ENCODE measurements around the gene SORBS2.

- TF ChIP-seq CTCF (IDR thresholded peaks at IDR 0.05) (no peak), POLR2AphosphoS5 (IDR thresholded peaks at IDR 0.05; ENCODE audit: low read depth, low read length) (no peak), SIN3A (IDR thresholded peaks at IDR 0.05; ENCODE audit: borderline replicate concordance, insufficient read depth, low read depth, low read length) (no peak), TCF7L2 (IDR thresholded peaks at IDR 0.05; ENCODE audit: low read depth, low read length) (no peak)
- TF ChIP-seq, protein P1, sequence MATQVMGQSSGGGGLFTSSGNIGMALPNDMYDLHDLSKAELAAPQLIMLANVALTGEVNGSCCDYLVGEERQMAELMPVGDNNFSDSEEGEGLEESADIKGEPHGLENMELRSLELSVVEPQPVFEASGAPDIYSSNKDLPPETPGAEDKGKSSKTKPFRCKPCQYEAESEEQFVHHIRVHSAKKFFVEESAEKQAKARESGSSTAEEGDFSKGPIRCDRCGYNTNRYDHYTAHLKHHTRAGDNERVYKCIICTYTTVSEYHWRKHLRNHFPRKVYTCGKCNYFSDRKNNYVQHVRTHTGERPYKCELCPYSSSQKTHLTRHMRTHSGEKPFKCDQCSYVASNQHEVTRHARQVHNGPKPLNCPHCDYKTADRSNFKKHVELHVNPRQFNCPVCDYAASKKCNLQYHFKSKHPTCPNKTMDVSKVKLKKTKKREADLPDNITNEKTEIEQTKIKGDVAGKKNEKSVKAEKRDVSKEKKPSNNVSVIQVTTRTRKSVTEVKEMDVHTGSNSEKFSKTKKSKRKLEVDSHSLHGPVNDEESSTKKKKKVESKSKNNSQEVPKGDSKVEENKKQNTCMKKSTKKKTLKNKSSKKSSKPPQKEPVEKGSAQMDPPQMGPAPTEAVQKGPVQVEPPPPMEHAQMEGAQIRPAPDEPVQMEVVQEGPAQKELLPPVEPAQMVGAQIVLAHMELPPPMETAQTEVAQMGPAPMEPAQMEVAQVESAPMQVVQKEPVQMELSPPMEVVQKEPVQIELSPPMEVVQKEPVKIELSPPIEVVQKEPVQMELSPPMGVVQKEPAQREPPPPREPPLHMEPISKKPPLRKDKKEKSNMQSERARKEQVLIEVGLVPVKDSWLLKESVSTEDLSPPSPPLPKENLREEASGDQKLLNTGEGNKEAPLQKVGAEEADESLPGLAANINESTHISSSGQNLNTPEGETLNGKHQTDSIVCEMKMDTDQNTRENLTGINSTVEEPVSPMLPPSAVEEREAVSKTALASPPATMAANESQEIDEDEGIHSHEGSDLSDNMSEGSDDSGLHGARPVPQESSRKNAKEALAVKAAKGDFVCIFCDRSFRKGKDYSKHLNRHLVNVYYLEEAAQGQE (IDR thresholded peaks at IDR 0.05; ENCODE audit: insufficient read depth in 1 of 2, low read depth in 2 of 2, low read length in 1 of 2), result no peak
Measured at GRCh38 chr4:185570727-185571126, 241.3 kb downstream of the SORBS2 start.
